Osteoblast (primary cell): ENCODE results near the gene ERAP2. TPM values are rescaled to one million over a fixed set of nuclear protein-coding genes. Genes with fewer than 3 reads are reported as not detected.

Experiments used
- DNase-seq: peaks from one replicate; pipeline ENCODE4 v3.0.0; 2011; ENCODE audit warnings: low spot score, mixed read lengths; ENCODE audit not compliant: insufficient read length; ENCODE audit errors: missing footprints
- H2AFZ ChIP-seq: 2 replicates; pipeline ENCODE4 v1.6.0; 2011; ENCODE audit warnings: mild to moderate bottlenecking, low read length
- H3K27ac ChIP-seq: 2 replicates; pipeline ENCODE4 v1.5.1; 2011; ENCODE audit warnings: mild to moderate bottlenecking, low read depth, low read length, moderate library complexity
- H3K27me3 ChIP-seq: 2 replicates; pipeline ENCODE4 v1.6.0; 2012; ENCODE audit warnings: mild to moderate bottlenecking, control low read depth, inconsistent platforms, low read length, moderate library complexity; ENCODE audit not compliant: insufficient read depth
- H3K36me3 ChIP-seq: 2 replicates; pipeline ENCODE4 v1.5.1; 2011; ENCODE audit warnings: mild to moderate bottlenecking, low read length, control low read depth, moderate library complexity; ENCODE audit not compliant: insufficient read depth
- H3K4me1 ChIP-seq: 2 replicates; pipeline ENCODE4 v1.5.1; 2011; ENCODE audit warnings: mild to moderate bottlenecking, low read length, control low read depth, moderate library complexity; ENCODE audit not compliant: insufficient read depth
- H3K4me2 ChIP-seq: 2 replicates; pipeline ENCODE4 v1.6.0; 2011; ENCODE audit warnings: mild to moderate bottlenecking, low read length; ENCODE audit not compliant: insufficient read depth
- H3K4me3 ChIP-seq: fragments of 200-600 bp; sonication (generic); 3 replicates; pipeline ENCODE4 v1.5.1; 2012; ENCODE audit warnings: mild to moderate bottlenecking, low read length, inconsistent platforms; ENCODE audit not compliant: insufficient read depth
- H3K79me2 ChIP-seq: 2 replicates; pipeline ENCODE4 v1.6.0; 2012; ENCODE audit warnings: mild to moderate bottlenecking, low read length, control low read depth, inconsistent platforms; ENCODE audit not compliant: insufficient read depth
- H3K9me3 ChIP-seq: 2 replicates; pipeline ENCODE4 v1.5.1; 2011; ENCODE audit warnings: low read depth, low read length, control low read depth
- H4K20me1 ChIP-seq: 2 replicates; pipeline ENCODE4 v1.6.0; 2012; ENCODE audit warnings: mild to moderate bottlenecking, low read length, control low read depth; ENCODE audit not compliant: insufficient read depth
- CTCF ChIP-seq: IDR thresholded peaks from 2 replicates; pipeline ENCODE4 v1.5.1; 2011; ENCODE audit warnings: mild to moderate bottlenecking, low read depth, low read length, moderate library complexity; ENCODE audit errors: extremely low read depth
- total RNA-seq: library from RNA; depleted of rRNA; stranded (reverse); fragments of >200 nt; gene quantifications from 2 replicates; pipeline ENCODE4 v1.2.3, GENCODE V29; 2012

Gene ERAP2
- total RNA-seq, 1 donor: 84.7 TPM

- H3K4me3 ChIP-seq: no peak overlapping the region
- no peaks in the 10 kb centered on the region for H3K79me2 ChIP-seq
- H2AFZ ChIP-seq: no peak overlapping the region
- no peak overlapping the region for H3K4me2 ChIP-seq
- no peaks in the 10 kb centered on the region for H4K20me1 ChIP-seq
- no peaks in the 10 kb centered on the region for H3K9me3 ChIP-seq
- H3K4me1 ChIP-seq: no peaks in the 10 kb centered on the region
- H3K27ac ChIP-seq: no peak overlapping the region
- H3K27me3 ChIP-seq: no peaks in the 10 kb centered on the region
- TF ChIP-seq CTCF: no peak
- no peak for DNase-seq
- no peaks in the 10 kb centered on the region for H3K36me3 ChIP-seq
Measured at GRCh38 chr5:96863949-96864584, 12.2 kb upstream of the ERAP2 start.

- no peak for TF ChIP-seq CTCF
- DNase-seq: no peak
- H3K79me2 ChIP-seq: no peaks in the 10 kb centered on the region
- no peaks in the 10 kb centered on the region for H3K9me3 ChIP-seq
- no peak overlapping the region for H3K4me2 ChIP-seq
- H3K27ac ChIP-seq: no peak overlapping the region
- H3K36me3 ChIP-seq: no peaks in the 10 kb centered on the region
- no peak overlapping the region for H3K4me3 ChIP-seq
- H3K4me1 ChIP-seq: peaks cover 2% of the 10 kb centered on the region
- no peak overlapping the region for H2AFZ ChIP-seq
- H3K27me3 ChIP-seq: no peaks in the 10 kb centered on the region
- no peaks in the 10 kb centered on the region for H4K20me1 ChIP-seq
Measured at GRCh38 chr5:96864922-96865530, 11.3 kb upstream of the ERAP2 start.

GRCh38 chr5:96868603-96869371, 7.5 kb upstream of the ERAP2 start:
- Histone ChIP-seq H3K4me2 (no peak overlapping the region), H3K27me3 (no peaks in the 10 kb centered on the region), H4K20me1 (no peaks in the 10 kb centered on the region), H2AFZ (no peak overlapping the region), H3K27ac (no peak overlapping the region), H3K36me3 (no peaks in the 10 kb centered on the region), H3K79me2 (no peaks in the 10 kb centered on the region), H3K4me3 (no peak overlapping the region), H3K9me3 (no peaks in the 10 kb centered on the region), H3K4me1 (peaks cover 5% of the 10 kb centered on the region)
- peak; percentile 69 for DNase-seq
- peak; percentile 96 for TF ChIP-seq CTCF

GRCh38 chr5:96869372-96869641, 7.0 kb upstream of the ERAP2 start:
- no peaks in the 10 kb centered on the region for H4K20me1 ChIP-seq
- H3K4me2 ChIP-seq: no peak overlapping the region
- H3K4me3 ChIP-seq: no peak overlapping the region
- H3K27ac ChIP-seq: no peak overlapping the region
- no peaks in the 10 kb centered on the region for H3K79me2 ChIP-seq
- TF ChIP-seq CTCF: no peak
- no peak for DNase-seq
- no peaks in the 10 kb centered on the region for H3K36me3 ChIP-seq
- no peaks in the 10 kb centered on the region for H3K27me3 ChIP-seq
- no peaks in the 10 kb centered on the region for H3K9me3 ChIP-seq
- H3K4me1 ChIP-seq: peaks cover 5% of the 10 kb centered on the region
- no peak overlapping the region for H2AFZ ChIP-seq
